GM19397 (cell line): ENCODE results near the gene SKOR2.

Source experiments
- ATAC-seq: cut with Tn5 transposase; IDR thresholded peaks from one replicate; pipeline ENCODE4 v1.9.1; 2021; ENCODE audit warnings: mild to moderate bottlenecking, moderate library complexity; ENCODE audit not compliant: unreplicated experiment

The SKOR2 gene

DNA sequence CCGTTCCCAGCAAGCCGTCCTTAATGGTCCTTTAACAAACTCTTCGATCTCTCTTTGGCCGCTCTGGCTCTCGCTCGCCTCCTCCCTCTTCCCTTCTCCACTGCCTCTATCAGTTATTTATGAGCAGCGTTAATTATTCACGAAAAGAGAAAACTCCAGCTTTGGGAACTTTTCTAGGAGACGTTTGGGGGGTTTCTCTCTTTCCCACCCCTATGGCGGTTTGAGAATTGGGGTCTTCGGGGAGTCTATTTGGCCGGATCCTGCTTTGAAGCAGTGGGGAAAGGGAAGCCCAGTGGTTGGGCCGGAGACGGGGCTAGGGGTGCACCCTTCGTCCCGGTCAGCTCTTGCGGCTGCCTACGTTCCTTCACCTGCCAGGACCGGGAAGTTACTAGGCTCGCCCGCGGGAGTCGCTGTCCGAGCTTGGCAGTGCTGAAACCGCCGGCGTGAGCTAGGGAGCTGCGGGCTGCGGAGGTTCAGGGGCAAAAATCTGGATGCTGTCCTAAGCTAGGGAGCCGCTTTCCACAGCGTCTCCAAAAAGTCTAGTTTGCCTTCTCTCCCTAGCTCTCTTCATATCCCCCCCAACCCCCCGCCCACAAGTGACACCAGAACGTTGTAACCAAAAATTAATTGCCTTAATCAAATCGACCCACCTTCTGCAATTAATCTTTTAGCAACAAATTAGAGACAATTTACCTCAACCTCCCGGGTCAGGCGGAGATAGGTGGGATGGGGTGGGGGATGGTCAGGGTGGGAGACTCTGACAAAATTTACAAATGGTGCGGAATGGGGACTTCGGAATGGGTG, 8.9 kb upstream of the SKOR2 start:
- ATAC-seq, result no peak

DNA sequence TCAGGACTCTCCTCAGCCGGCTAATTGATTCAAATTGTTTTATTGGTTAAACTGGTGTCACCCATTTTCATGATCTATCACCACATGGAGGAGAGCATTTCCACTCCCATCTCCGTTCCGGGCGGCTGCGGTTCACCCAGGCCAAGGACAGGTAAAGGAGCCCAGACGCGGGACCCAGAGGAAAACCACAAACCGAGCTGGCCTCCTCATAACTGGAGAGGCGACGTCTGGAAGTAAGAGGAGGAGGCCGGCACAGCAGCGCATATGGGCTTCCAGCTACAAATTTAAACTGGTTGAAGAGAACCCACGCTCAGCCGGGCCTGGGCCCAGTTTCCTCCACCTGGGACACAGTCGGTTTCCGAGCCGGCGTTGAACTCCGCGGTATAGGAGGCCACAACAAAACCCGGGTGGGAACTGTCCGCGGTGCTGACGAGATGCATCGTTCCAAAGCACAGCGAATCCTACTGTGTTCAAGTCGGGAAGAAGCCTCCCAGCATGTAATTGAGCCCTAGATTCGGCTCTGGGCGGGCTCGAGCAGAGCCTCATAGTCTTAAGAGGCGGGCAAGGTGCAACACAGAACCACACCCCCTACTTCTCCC, 3.0 kb upstream of the SKOR2 start:
- ATAC-seq, result no peak

- ATAC-seq, result no peak
Observed at GRCh38 chr18:47253101-47253654, 1.7 kb upstream of the SKOR2 start.

GRCh38 chr18:47250391-47251046, 941 bp downstream of the SKOR2 start:
- ATAC-seq, result no peak

DNA sequence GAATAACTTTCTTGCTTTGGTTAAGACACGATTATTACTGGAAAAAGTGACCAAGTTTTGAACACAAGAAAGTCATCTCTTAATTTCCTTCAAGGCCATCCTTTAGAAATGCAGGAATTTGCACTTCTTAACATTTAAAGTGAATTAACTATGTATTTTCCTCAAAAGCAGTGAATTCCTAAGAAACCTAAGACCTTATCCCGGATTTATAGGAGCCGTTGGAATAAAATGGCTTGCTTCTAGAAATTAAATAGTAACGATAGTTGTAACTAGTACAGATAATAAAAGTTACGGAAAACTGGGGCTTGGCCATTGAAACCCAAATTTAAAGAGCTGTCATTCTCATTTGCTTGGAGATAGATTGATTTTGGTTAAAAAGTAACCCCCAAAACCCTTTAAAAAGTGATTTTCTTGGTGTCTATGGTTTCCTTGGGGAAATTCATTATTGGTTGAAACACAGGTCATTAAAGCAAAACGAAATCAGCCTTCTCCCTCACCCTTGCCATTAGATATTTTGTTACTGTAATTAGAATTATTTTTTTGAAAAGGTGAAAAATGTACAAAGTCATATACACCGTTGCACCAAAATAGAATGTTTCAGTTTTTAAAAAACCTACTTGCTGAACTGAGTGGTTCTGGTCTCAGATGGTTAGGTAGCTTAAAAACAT, 2.0 kb downstream of the SKOR2 start:
- no peak for ATAC-seq

DNA sequence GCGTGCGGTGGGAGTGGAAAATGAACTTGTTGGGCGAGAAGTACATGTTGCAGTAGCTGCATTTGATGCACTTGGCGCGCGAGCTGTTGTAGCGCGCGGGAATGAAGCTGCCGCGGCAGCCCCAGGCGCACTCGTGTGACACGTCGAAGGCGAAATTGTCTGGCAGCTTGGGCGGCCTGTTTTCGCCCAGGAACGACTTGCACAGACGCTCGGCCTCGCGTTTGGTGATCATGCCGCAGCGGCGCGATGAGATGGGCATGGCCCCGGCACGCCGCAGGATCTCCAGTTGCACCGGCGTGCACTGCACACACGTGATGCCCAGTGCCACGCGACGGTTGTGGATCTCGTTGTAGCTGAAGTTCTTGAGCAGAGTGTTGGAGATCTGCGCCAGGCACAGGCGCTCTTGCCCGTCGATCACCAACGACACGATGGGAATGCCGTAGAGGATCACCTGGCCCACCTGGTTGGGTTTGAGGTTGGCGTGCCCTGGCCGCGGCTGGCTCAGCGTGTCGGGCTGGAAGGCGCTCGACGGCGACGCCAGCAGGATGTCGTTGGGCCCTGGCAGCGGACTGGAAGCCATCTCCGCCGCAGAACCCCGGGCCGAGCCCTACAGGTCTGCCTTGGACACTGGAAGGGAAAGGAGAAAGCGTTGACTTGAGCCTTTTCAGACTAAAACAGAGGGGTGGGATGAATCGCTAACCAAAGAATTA, 2.7 kb downstream of the SKOR2 start:
- ATAC-seq, result no peak

DNA sequence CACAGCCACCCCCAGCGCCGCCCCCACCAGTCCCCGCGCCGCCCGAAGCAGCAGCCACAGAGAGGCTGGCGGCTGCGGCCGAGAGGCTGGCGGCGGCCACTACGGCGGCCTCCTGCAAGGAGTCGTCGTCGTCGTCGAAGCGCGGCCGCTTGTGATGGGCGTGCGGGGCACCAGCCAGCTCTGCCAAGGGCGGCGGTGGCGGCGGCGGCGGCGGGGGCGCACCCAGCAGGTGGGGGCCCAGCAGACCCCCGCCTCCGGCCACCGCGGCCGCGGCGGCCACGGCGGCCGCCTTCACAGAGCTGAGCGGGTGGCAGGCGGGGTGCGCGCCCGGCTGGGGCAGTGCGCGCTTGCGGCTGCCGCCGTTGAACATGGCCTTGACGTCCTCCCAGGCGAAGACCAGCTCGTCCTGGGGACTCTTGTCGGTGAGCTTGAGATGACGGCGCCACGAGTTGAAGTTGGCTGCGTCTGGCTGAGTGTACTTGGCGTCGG, 3.3 kb downstream of the SKOR2 start:
- no peak for ATAC-seq

- no peak for ATAC-seq
Observed at GRCh38 chr18:47247416-47248114, 3.9 kb downstream of the SKOR2 start.

DNA sequence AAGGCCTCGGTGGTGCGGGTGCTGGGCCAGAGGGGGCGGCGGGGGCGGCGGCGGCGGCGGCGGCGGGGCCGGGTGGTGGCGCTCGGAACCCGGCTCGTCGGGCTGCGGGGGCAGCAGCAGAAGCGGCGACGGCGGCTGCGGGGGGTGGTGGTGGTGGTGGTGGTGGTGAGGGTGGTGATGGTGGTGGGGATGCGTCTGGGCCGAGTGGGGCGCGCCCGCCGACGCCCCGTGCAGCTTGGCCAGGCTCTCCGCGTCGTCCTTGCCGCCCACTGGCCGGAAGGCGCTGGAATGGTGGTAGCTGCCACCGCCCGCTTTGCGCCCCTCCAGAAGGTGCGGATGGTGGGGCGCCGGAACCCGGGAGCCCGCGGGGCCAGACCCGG, 4.4 kb downstream of the SKOR2 start:
- no peak for ATAC-seq

- ATAC-seq, result no peak
Observed at GRCh38 chr18:47246027-47246971, 5.2 kb downstream of the SKOR2 start.

GRCh38 chr18:47244086-47244485, 7.4 kb downstream of the SKOR2 start:
- no peak for ATAC-seq

DNA sequence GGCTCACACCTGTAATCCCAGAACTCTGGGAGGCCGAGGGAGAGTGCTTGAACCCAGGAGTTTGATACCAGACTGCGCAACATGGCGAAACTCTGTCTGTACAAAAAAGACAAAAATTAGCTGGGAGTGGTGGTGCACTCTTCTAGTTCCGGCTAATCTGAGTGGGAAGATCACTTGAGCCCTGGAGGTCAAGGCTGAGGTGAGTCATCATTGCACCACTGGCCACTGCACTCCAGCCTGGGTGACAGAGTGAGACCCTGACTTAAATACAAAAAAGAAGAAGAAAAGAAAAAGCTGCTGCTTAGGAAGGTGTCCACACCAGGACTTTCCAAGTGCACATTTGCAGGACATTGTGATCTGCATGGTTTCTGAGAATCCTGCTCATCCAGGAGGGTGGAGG, 16.4 kb downstream of the SKOR2 start:
- no peak for ATAC-seq

GRCh38 chr18:47226660-47227059, 24.8 kb downstream of the SKOR2 start:
- ATAC-seq, result no peak

GRCh38 chr18:47215554-47216138, 35.8 kb downstream of the SKOR2 start:
- ATAC-seq, result no peak

GRCh38 chr18:47209171-47209570, 42.3 kb downstream of the SKOR2 start:
- ATAC-seq, result no peak

GRCh38 chr18:47206945-47207637, 44.4 kb downstream of the SKOR2 start:
- no peak for ATAC-seq

GRCh38 chr18:47204908-47205522, 46.4 kb downstream of the SKOR2 start:
- ATAC-seq, result no peak
